ENCODE results near the gene RABEPK. TPM values are rescaled to one million over a fixed set of nuclear protein-coding genes. Genes with fewer than 3 reads are reported as not detected.
"Not testable (repeated sequence)": the region's sequence is repeated elsewhere in the genome, so short reads cannot be mapped to it uniquely, and the experiment has no call there.

RABEPK gene
- total RNA-seq, 1 donor from 2014 or later, result 32.8 TPM

DNA sequence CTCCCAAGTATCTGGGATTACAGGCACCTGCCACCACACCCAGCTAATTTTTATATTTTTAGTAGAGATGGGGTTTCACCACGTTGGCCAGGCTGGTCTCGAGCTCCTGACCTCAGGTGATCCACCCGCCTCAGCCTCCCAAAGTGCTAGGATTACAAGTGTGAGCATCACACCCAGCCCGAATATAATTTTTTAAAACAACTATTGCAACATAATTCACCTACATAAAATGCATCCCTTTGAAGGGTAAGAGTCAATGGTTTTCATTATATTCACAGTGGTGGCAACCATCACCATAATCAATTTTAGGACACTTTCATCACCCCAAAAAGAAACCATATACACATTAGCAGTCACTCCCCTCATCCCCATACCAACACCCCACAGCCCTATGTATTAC is 20.6 kb upstream of the RABEPK start:
- intact Hi-C loops (cut with micrococcal nuclease); H3K27me3 Mint-ChIP-seq (ENCODE audit: insufficient read depth); H3K9me3 Mint-ChIP-seq; DNase-seq (ENCODE audit: low spot score); H3K36me3 Mint-ChIP-seq (ENCODE audit: low read depth); H3K27ac Mint-ChIP-seq; H3K4me3 Mint-ChIP-seq: not testable (repeated sequence)
- H3K4me1 Mint-ChIP-seq (ENCODE audit: low read depth), result peaks cover 33% of the 10 kb centered on the region

DNA sequence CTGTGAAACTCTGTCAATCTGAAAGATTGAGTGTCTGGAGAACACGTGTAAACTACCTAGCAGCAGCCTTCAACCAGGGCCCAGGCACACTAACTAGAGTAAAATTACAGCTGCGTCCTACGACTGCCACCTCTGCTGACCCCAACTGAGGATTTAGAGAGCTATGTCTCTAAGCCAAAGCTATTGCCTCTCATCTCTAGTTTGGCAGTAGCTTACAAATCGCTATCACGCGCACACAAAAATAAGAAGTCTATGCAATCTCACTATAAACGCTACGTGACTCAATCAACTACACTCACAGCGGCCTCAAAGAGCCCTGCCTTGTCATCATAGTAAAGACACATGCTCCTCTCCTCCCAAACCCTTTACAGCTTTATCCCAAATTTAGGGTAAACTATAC is 19.5 kb upstream of the RABEPK start:
- Mint-ChIP-seq H3K4me3 (no peak overlapping the region), H3K36me3 (ENCODE audit: low read depth) (peaks cover 13% of the 10 kb centered on the region), H3K27me3 (ENCODE audit: insufficient read depth) (no peaks in the 10 kb centered on the region), H3K27ac (peak overlapping the region; percentile 14), H3K9me3 (no peaks in the 10 kb centered on the region), H3K4me1 (ENCODE audit: low read depth) (peaks cover 33% of the 10 kb centered on the region)
- DNase-seq (ENCODE audit: low spot score), result no peak
- intact Hi-C loops (cut with micrococcal nuclease), result no loop called here

DNA sequence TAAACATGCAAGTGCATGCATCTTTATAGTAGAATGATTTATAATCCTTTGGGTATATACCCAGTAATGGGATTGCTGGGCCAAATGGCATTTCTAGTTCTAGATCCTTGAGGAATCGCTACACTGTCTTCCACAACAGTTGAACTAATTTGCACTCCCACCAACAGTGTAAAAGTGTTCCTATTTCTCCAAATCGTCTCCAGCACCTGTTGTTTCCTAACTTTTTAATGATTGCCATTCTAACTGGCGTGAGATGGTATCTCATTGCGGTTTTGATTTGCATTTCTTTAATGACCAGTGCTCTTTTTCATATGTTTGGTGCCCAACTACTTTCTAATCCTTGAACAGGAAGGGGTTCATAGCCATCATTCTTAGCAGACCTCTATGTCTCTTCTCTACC is 18.6 kb upstream of the RABEPK start:
- intact Hi-C loops (cut with micrococcal nuclease), result not testable (repeated sequence)
- H3K4me1 Mint-ChIP-seq (ENCODE audit: low read depth), result peaks cover 33% of the 10 kb centered on the region

DNA sequence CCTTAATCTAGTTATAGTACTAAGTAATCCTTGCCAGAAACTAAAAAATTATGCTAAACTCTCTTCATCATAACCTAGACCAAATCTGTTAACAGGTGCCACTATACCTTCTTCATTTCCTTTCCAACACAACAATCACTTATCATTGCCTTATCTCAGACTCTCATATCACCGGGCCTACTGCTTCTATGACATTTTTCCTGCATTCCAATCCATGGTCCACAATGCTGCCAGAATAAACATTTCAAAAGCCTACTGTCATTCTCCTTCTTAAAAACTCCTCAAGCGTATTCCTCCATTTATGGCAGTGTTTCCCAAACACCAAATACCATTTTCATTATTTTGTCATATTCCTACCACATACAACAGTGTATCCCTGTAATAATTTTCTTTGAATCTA is 17.3 kb upstream of the RABEPK start:
- H3K27me3 Mint-ChIP-seq (ENCODE audit: insufficient read depth), result no peaks in the 10 kb centered on the region
- H3K27ac Mint-ChIP-seq, result no peak overlapping the region
- peaks cover 40% of the 10 kb centered on the region for H3K4me1 Mint-ChIP-seq (ENCODE audit: low read depth)
- H3K36me3 Mint-ChIP-seq (ENCODE audit: low read depth), result peaks cover 13% of the 10 kb centered on the region
- H3K4me3 Mint-ChIP-seq, result no peak overlapping the region
- intact Hi-C loops (cut with micrococcal nuclease), result no loop called here
- H3K9me3 Mint-ChIP-seq, result no peaks in the 10 kb centered on the region
- DNase-seq (ENCODE audit: low spot score), result no peak

More for the DNA sequence above, 18.6 kb upstream of the RABEPK start:
- not testable (repeated sequence) for H3K4me3 Mint-ChIP-seq; H3K27ac Mint-ChIP-seq; H3K9me3 Mint-ChIP-seq; H3K27me3 Mint-ChIP-seq (ENCODE audit: insufficient read depth); DNase-seq (ENCODE audit: low spot score)
- H3K36me3 Mint-ChIP-seq (ENCODE audit: low read depth), result peaks cover 13% of the 10 kb centered on the region

DNA sequence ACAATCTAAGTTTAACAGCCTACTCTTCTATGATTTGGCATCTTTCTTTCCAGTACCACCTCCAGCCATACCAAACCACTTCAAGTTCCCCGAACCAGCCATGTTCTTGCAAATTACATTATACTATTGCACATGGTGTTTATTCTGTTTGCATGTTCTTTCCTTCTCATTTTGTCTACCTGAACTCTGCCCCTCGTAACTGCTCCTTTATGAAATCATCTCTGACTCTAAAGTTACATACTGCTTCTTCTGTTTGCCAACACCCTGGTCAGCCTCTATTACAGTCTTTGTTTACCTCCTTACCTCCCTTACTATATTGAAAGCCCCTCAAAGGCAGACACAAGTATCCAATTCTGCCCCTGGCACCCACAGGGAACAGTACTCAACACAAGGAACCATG is 16.8 kb upstream of the RABEPK start:
- Mint-ChIP-seq H3K9me3 (no peaks in the 10 kb centered on the region), H3K36me3 (ENCODE audit: low read depth) (peaks cover 11% of the 10 kb centered on the region), H3K4me1 (ENCODE audit: low read depth) (peaks cover 36% of the 10 kb centered on the region), H3K27me3 (ENCODE audit: insufficient read depth) (no peaks in the 10 kb centered on the region), H3K27ac (no peak overlapping the region), H3K4me3 (no peak overlapping the region)
- no peak for DNase-seq (ENCODE audit: low spot score)
- intact Hi-C loops (cut with micrococcal nuclease), result no loop called here

DNA sequence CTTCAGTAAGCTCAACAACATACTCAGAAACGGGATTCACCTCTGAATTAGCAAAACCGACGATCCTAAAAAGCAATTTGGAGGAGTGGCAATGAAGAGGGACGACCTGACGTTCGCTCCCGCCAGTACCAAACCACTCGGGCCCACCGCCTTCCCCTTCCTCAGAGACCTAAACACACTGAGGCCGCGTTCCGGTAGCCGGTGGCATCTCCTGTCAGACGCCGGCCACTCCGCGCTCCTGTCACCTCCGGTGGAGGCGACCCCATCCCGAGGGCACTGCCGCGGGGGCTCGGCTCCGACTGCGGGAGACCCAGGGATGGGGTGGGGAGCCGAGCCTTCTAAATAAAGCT is 11.4 kb upstream of the RABEPK start:
- H3K4me3 Mint-ChIP-seq, result peak overlapping the region; percentile 96
- H3K9me3 Mint-ChIP-seq, result no peaks in the 10 kb centered on the region
- H3K4me1 Mint-ChIP-seq (ENCODE audit: low read depth), result peaks cover 30% of the 10 kb centered on the region
- intact Hi-C loops (cut with micrococcal nuclease), result loop anchor here (1.0 kb wide), 6 partner anchors 11 to 418 kb away; partner anchors contain the start of genes ARPC5L, GAPVD1, GOLGA1 and NR6A1
- no peaks in the 10 kb centered on the region for H3K27me3 Mint-ChIP-seq (ENCODE audit: insufficient read depth)
- H3K27ac Mint-ChIP-seq, result peak overlapping the region; percentile 88
- peaks cover 3% of the 10 kb centered on the region for H3K36me3 Mint-ChIP-seq (ENCODE audit: low read depth)
- DNase-seq (ENCODE audit: low spot score), result peak; percentile 27

DNA sequence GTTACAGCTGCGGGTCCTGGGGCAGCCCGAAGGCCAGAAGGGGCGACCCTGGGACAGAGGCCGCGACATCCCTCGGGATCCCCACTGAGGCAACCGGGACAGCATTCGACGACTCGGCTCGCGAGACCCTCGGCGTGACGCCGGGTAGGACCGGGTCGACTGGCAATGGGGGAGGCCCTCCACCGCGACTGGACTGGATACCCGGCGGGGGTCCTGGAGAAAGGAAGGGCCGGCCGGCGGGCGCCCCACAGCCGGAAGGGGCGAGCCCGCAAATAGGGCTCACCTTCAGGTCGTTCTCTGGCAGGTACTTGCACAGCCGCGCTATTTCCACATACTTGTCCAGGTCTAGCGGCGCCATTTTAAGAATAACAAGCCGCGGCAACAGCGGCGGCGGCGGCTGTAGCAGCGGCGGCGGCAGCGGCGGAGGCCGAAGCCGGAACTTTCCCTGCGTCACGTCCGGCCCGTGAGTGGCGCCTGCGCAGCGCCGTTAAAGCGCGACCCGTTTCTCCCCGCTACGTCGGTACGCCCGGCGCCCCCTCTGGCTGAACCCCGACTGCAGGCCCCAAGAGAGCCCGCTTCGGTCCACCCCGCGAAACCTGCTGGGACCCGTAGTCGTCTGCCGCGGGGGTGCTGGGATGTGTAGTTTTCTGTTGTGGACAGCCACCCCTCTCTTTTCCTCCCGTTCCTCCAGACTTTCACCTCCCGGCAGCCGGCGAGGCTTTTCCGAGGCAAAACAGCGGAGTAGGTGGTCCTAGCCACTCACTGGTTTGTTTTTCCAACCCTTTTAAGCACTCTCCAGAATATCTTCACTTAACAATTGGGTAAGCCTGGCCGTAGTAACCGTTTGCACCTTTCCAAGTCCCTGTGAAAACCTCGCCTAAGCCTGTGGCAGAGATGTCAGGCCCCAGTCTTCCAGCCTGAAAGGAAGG is 10.7 kb upstream of the RABEPK start, which contains the start of gene PPP6C:
PPP6C (minus strand) TSS at position 443 of the 929 bp plus-strand sequence; CDS start at position 358, 85 bp downstream.
- H3K27me3 Mint-ChIP-seq (ENCODE audit: insufficient read depth), result no peaks in the 10 kb centered on the region
- no peaks in the 10 kb centered on the region for H3K9me3 Mint-ChIP-seq
- DNase-seq (ENCODE audit: low spot score), result peak; percentile 96
- H3K27ac Mint-ChIP-seq, result peak within 1 kb of the TSS; percentile 88
- H3K4me1 Mint-ChIP-seq (ENCODE audit: low read depth), result peaks cover 33% of the 10 kb centered on the region
- intact Hi-C loops (cut with micrococcal nuclease), result loop anchor here (1.0 kb wide), 8 partner anchors 11 to 557 kb away; partner anchors contain the start of genes ARPC5L, GAPVD1, GOLGA1 and HSPA5
- peaks cover 3% of the 10 kb centered on the region for H3K36me3 Mint-ChIP-seq (ENCODE audit: low read depth)
- H3K4me3 Mint-ChIP-seq, result peak within 1 kb of the TSS; percentile 96

DNA sequence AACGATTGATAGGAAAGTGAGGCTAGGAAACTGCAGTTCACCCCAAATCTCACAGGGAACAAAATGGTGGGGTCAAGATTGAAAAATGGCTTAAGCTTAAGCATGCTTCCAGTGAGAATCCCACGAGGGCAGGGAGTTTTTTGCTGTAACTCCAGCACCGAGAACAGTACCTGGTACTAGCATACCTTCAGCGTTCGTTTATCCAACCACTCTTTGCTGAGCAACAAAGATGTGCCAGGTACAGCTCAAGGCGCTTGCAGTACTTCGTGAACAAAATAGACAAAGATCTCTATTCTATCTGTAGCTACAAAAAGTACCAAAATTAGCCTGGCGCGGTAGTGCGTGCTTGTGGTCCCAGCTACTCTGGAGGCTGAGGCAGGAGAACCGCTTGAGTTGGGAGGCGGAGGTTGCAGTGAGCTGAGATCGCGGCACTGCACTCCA is 10.0 kb upstream of the RABEPK start:
- Mint-ChIP-seq H3K4me1 (ENCODE audit: low read depth) (peaks cover 41% of the 10 kb centered on the region), H3K27me3 (ENCODE audit: insufficient read depth) (no peaks in the 10 kb centered on the region), H3K4me3 (peak overlapping the region; percentile 96), H3K27ac (peak overlapping the region; percentile 88), H3K36me3 (ENCODE audit: low read depth) (no peaks in the 10 kb centered on the region), H3K9me3 (no peaks in the 10 kb centered on the region)
- intact Hi-C loops (cut with micrococcal nuclease), result loop anchor here (1.0 kb wide), 2 partner anchors 51 to 556 kb away; partner anchors contain the start of gene HSPA5
- DNase-seq (ENCODE audit: low spot score), result peak; percentile 5

DNA sequence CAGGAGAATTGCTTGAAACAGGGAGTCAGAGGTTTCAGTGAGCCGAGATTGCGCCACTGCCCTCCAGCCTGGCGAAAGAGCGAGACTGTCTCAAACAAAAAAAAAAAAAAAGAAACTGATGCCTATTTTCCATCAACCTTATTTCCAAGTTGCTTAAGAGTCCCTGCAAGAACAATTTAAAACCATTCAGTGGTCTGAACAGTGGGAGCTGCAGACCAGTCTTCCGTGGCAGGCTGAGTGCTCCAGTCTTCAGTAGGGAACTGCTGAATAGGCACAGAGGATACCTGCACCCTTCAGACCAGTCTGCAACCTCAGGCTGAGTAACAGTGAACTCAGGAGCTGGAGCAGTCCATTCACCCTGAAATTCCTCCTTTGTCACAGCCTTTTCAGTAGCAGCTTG is 5.9 kb upstream of the RABEPK start:
- H3K4me3 Mint-ChIP-seq; H3K36me3 Mint-ChIP-seq (ENCODE audit: low read depth); H3K9me3 Mint-ChIP-seq; H3K27ac Mint-ChIP-seq; DNase-seq (ENCODE audit: low spot score); intact Hi-C loops (cut with micrococcal nuclease); H3K27me3 Mint-ChIP-seq (ENCODE audit: insufficient read depth): not testable (repeated sequence)
- H3K4me1 Mint-ChIP-seq (ENCODE audit: low read depth), result peaks cover 34% of the 10 kb centered on the region

DNA sequence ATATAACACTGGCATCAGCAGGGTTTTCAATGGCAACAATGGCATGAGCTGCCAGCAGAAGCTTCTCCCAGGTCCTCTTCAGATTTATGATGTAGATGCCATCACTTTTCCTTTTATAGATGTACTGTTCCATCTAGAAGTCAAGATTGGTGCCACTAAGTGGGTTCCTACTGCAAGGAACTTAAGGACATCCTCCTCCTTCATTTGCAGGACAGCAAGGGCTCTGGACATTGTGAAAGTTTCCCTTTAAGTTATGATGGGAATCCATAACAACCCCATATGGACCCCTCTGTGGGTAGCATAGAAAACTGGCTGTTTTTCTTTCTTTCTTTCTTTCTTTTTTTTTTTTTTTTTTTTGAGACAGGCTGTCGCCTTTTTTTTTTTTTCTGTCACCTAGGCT is 4.8 kb upstream of the RABEPK start:
- H3K27ac Mint-ChIP-seq; DNase-seq (ENCODE audit: low spot score); H3K36me3 Mint-ChIP-seq (ENCODE audit: low read depth); H3K9me3 Mint-ChIP-seq; H3K27me3 Mint-ChIP-seq (ENCODE audit: insufficient read depth); intact Hi-C loops (cut with micrococcal nuclease); H3K4me3 Mint-ChIP-seq: not testable (repeated sequence)
- H3K4me1 Mint-ChIP-seq (ENCODE audit: low read depth), result peaks cover 30% of the 10 kb centered on the region

DNA sequence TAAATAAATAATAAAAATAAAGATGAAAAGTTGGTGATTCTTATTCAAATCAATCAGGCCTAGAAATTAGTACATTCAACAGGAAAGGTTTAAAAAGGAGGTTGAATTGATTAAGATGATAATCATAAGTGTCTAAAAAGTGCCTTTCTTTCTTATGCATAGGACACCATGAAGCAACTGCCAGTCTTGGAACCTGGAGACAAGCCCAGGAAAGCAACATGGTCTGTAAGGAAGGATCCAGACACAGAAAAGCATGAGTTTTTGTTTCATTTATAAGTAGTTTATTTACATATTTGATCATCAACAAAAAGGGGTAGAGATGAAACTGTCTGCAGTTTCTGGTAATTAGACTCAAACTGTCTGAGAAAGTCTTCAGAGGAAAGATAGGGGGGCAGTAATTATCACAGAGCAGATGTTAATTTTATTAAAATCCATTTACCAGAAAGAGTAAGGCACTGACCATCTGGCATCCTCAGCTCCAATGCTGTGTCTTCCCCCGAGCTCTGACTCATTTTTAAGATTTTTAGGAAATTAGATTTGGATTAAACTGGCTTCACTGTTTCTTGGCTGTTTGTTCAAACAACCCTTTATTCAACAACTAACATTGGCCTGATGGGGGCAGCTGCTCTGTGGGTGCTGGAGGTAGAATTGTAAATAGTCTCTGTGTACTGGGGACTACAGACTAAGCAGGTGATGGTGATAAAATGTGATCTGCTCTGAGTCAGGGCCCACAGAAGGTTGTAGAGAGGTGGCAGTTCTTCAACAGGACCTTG is 2.7 kb downstream of the RABEPK start:
- Mint-ChIP-seq H3K4me3 (no peak overlapping the region), H3K9me3 (no peaks in the 10 kb centered on the region), H3K4me1 (ENCODE audit: low read depth) (peaks cover 15% of the 10 kb centered on the region), H3K36me3 (ENCODE audit: low read depth) (peaks cover 28% of the 10 kb centered on the region), H3K27ac (no peak overlapping the region), H3K27me3 (ENCODE audit: insufficient read depth) (no peaks in the 10 kb centered on the region)
- intact Hi-C loops (cut with micrococcal nuclease), result no loop called here
- DNase-seq (ENCODE audit: low spot score), result no peak

DNA sequence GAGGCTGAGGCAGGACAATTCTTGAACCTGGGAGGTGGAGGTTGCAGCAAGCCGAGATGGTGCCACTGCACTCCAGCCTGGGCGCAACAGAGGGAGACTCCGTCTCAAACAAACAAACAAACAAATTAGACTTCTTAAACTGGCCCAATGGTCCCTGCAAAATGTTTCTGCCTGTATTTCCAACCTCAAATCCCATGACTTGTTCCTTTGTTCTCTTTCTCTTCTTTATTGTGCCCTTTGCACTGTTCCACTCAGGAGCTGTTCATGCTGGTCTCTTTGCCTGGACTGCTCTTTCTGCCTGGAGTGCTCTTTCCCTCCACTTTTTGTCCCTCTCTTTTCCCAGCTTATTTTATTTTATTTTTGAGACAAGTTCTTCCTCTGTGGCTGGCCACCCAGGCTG is 4.1 kb downstream of the RABEPK start:
- Mint-ChIP-seq H3K4me1 (ENCODE audit: low read depth) (peaks cover 15% of the 10 kb centered on the region), H3K9me3 (no peaks in the 10 kb centered on the region), H3K27me3 (ENCODE audit: insufficient read depth) (no peaks in the 10 kb centered on the region), H3K4me3 (no peak overlapping the region), H3K27ac (peak overlapping the region; percentile 40), H3K36me3 (ENCODE audit: low read depth) (peaks cover 34% of the 10 kb centered on the region)
- intact Hi-C loops (cut with micrococcal nuclease), result no loop called here
- DNase-seq (ENCODE audit: low spot score), result no peak

DNA sequence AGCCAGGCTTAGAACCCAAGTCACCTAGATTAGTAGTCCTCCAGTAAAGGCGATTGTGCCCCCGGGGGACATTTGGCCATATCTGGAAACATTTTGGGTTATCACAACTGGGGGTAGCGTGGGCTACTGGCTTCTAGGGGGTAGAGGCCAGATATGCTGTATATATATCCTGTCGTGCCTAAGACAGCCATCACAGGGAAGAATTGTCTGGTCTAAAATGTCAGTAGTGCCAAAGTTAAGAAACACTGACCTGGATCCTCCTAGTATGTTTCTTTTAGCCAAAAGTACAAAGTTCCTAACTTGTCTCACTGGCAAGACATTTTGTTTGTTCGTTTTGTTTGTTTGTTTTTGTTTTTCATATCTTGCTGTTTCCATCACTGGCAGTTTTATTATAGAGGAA is 13.8 kb downstream of the RABEPK start:
- Mint-ChIP-seq H3K4me3 (no peak overlapping the region), H3K9me3 (no peaks in the 10 kb centered on the region), H3K27ac (no peak overlapping the region), H3K36me3 (ENCODE audit: low read depth) (peaks cover 19% of the 10 kb centered on the region), H3K4me1 (ENCODE audit: low read depth) (no peaks in the 10 kb centered on the region), H3K27me3 (ENCODE audit: insufficient read depth) (no peaks in the 10 kb centered on the region)
- intact Hi-C loops (cut with micrococcal nuclease), result no loop called here
- DNase-seq (ENCODE audit: low spot score), result no peak

Data from activated T-helper 1 cell treated with anti-CD3 and anti-CD28 coated beads, Interleukin-12 subunit alpha, Interleukin-12 subunit beta, Interleukin-2, Interleukin-4 antibody, amounts not matched to agents 30 ng/mL and 10 ng/mL and 1 ng/mL, durations not matched to agents 14 hours and 24 hours and 36 hours (primary cell).